Esophagus squamous epithelium (tissue), 4 donors: ENCODE data around the gene FETUB.

ENCODE experiments used
- CTCF ChIP-seq, 6 experiments: fragments of 450-650 bp in 4 of 6; fragments of 200-600 bp in 2 of 6; sonication (generic) in 2 of 6; IDR thresholded peaks; one replicate each; pipeline ENCODE4 v1.5.1; 2016 to 2019; ENCODE audit warnings: antibody characterized with exemption in 6 of 6, mild to moderate bottlenecking in 4 of 6, moderate library complexity in 4 of 6
- POLR2A ChIP-seq, 4 donors: fragments of 450-650 bp; IDR thresholded peaks; one replicate each; pipeline ENCODE4 v1.6.1; 2017; ENCODE audit warnings: antibody characterized with exemption in 4 of 4, mild to moderate bottlenecking in 4 of 4, moderate library complexity in 3 of 4

- no peak for TF ChIP-seq CTCF (IDR thresholded peaks at IDR 0.05)
- TF ChIP-seq POLR2A (IDR thresholded peaks at IDR 0.05): no peak
Observed at GRCh38 chr3:186612721-186613636, 27.2 kb upstream of the FETUB start, which contains the start of gene AHSG.
